ENCODE data around the gene NECTIN2.

- TF ChIP-seq, protein P1, sequence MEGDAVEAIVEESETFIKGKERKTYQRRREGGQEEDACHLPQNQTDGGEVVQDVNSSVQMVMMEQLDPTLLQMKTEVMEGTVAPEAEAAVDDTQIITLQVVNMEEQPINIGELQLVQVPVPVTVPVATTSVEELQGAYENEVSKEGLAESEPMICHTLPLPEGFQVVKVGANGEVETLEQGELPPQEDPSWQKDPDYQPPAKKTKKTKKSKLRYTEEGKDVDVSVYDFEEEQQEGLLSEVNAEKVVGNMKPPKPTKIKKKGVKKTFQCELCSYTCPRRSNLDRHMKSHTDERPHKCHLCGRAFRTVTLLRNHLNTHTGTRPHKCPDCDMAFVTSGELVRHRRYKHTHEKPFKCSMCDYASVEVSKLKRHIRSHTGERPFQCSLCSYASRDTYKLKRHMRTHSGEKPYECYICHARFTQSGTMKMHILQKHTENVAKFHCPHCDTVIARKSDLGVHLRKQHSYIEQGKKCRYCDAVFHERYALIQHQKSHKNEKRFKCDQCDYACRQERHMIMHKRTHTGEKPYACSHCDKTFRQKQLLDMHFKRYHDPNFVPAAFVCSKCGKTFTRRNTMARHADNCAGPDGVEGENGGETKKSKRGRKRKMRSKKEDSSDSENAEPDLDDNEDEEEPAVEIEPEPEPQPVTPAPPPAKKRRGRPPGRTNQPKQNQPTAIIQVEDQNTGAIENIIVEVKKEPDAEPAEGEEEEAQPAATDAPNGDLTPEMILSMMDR (IDR thresholded peaks at IDR 0.05; ENCODE audit: low read depth, low read length, poor library complexity, severe bottlenecking): no peak
- no peak for TF ChIP-seq EZH2phosphoT487 (IDR thresholded peaks at IDR 0.05; ENCODE audit: borderline replicate concordance, low read length)
These were observed 10.5 kb downstream of the NECTIN2 start for GRCh38 chr19:44856421-44857083.
